ENCODE measurements around the gene AMACR. TPM values are rescaled to one million over a fixed set of nuclear protein-coding genes. Genes with fewer than 3 reads are reported as not detected.

The AMACR gene
- total and polyA plus RNA-seq, 2 of the 13 experiments (the other 11 are each of a cell fraction or from before 2014, with no cell fraction given), result 8.9 to 19.7 TPM

- TF ChIP-seq MLXIP (CRISPR knock-in tag; IDR thresholded peaks at IDR 0.05; ENCODE audit: borderline replicate concordance) (no peak), TFAP4 (IDR thresholded peaks at IDR 0.05; ENCODE audit: borderline replicate concordance, low read depth) (no peak), HIC2 (CRISPR knock-in tag; IDR thresholded peaks at IDR 0.05; ENCODE audit: low read depth) (peak; percentile 71; the same call in 1 of the 2 replicates), PHF8 (CRISPR knock-in tag; IDR thresholded peaks at IDR 0.05) (peak; percentile 94), ZSCAN5A (CRISPR knock-in tag; IDR thresholded peaks at IDR 0.05; ENCODE audit: borderline replicate concordance) (no peak; the same call in 1 of the 2 replicates), ZBTB46 (CRISPR knock-in tag; IDR thresholded peaks at IDR 0.05; ENCODE audit: borderline replicate concordance) (no peak), MYNN (CRISPR knock-in tag; IDR thresholded peaks at IDR 0.05; ENCODE audit: low read depth) (no peak), IRF9 (CRISPR knock-in tag; IDR thresholded peaks at IDR 0.05; ENCODE audit: borderline replicate concordance) (peak; percentile 90; the same call in 1 of the 2 replicates), PBX2 (CRISPR knock-in tag; IDR thresholded peaks at IDR 0.05) (no peak), MNT (IDR thresholded peaks at IDR 0.05) (no peak)
Observed at GRCh38 chr5:34007621-34008600, at the start of gene AMACR (continued).
